Measurements from ENCODE around the gene RAI14. TPM values are rescaled to one million over a fixed set of nuclear protein-coding genes. Genes with fewer than 3 reads are reported as not detected.
"Not testable (repeated sequence)": the region's sequence is repeated elsewhere in the genome, so short reads cannot be mapped to it uniquely, and the experiment has no call there.

RAI14 gene
- total RNA-seq, 1 experiment from 2014 or later, result 23.6 TPM

- Histone ChIP-seq H3K9me3 (ENCODE audit: low read depth, low read length, poor library complexity, severe bottlenecking) (no peaks in the 10 kb centered on the region), H3K27ac (ENCODE audit: low read depth, low read length, poor library complexity, severe bottlenecking) (no peak overlapping the region), H3K4me3 (ENCODE audit: low read depth, low read length, poor library complexity, severe bottlenecking) (no peak overlapping the region), H3K36me3 (ENCODE audit: insufficient read depth, low read length, poor library complexity, severe bottlenecking) (no peaks in the 10 kb centered on the region), H3K27me3 (replicated peaks; ENCODE audit: insufficient read depth, low read depth, low read length, poor library complexity) (no peaks in the 10 kb centered on the region), H3K4me1 (ENCODE audit: insufficient read depth, low read length, poor library complexity, severe bottlenecking) (no peaks in the 10 kb centered on the region)
- TF ChIP-seq CTCF (conservative IDR thresholded peaks at IDR 0.05; ENCODE audit: low read depth, low read length) (no peak), EZH2 (IDR thresholded peaks at IDR 0.05; ENCODE audit: borderline replicate concordance, low read depth, low read length, poor library complexity, severe bottlenecking) (no peak)
- POLR2A ChIA-PET (ENCODE audit: low non-redundant PET), result no interaction called here
- CTCF ChIA-PET, result no interaction called here
- no peak for DNase-seq (ENCODE audit: low spot score)
- BruUV-seq (replicated peaks), result no TSS peak
- intact Hi-C loops (cut with micrococcal nuclease; ENCODE audit: unreplicated experiment), result no loop called here
Observed at GRCh38 chr5:34756781-34757624, 100.9 kb downstream of the RAI14 start.

GRCh38 chr5:34758514-34758913, 102.4 kb downstream of the RAI14 start:
- POLR2A ChIA-PET (ENCODE audit: low non-redundant PET), result no interaction called here
- H3K4me1 ChIP-seq (ENCODE audit: insufficient read depth, low read length, poor library complexity, severe bottlenecking), result no peaks in the 10 kb centered on the region
- no peak for DNase-seq (ENCODE audit: low spot score)
- no peak for TF ChIP-seq CTCF (conservative IDR thresholded peaks at IDR 0.05; ENCODE audit: low read depth, low read length)
- TF ChIP-seq EZH2 (IDR thresholded peaks at IDR 0.05; ENCODE audit: borderline replicate concordance, low read depth, low read length, poor library complexity, severe bottlenecking), result no peak
- H3K27me3 ChIP-seq (replicated peaks; ENCODE audit: insufficient read depth, low read depth, low read length, poor library complexity), result no peaks in the 10 kb centered on the region
- no peak overlapping the region for H3K27ac ChIP-seq (ENCODE audit: low read depth, low read length, poor library complexity, severe bottlenecking)
- CTCF ChIA-PET, result no interaction called here
- intact Hi-C loops (cut with micrococcal nuclease; ENCODE audit: unreplicated experiment), result no loop called here
- no peak overlapping the region for H3K4me3 ChIP-seq (ENCODE audit: low read depth, low read length, poor library complexity, severe bottlenecking)
- no peaks in the 10 kb centered on the region for H3K9me3 ChIP-seq (ENCODE audit: low read depth, low read length, poor library complexity, severe bottlenecking)
- no TSS peak for BruUV-seq (replicated peaks)
- H3K36me3 ChIP-seq (ENCODE audit: insufficient read depth, low read length, poor library complexity, severe bottlenecking), result no peaks in the 10 kb centered on the region

GRCh38 chr5:34759213-34759612, 103.1 kb downstream of the RAI14 start:
- BruUV-seq (replicated peaks); POLR2A ChIA-PET (ENCODE audit: low non-redundant PET); H3K27me3 ChIP-seq (replicated peaks; ENCODE audit: insufficient read depth, low read depth, low read length, poor library complexity); H3K27ac ChIP-seq (ENCODE audit: low read depth, low read length, poor library complexity, severe bottlenecking); CTCF ChIA-PET; H3K4me3 ChIP-seq (ENCODE audit: low read depth, low read length, poor library complexity, severe bottlenecking); H3K9me3 ChIP-seq (ENCODE audit: low read depth, low read length, poor library complexity, severe bottlenecking); intact Hi-C loops (cut with micrococcal nuclease; ENCODE audit: unreplicated experiment); DNase-seq (ENCODE audit: low spot score); H3K4me1 ChIP-seq (ENCODE audit: insufficient read depth, low read length, poor library complexity, severe bottlenecking); H3K36me3 ChIP-seq (ENCODE audit: insufficient read depth, low read length, poor library complexity, severe bottlenecking): not testable (repeated sequence)

GRCh38 chr5:34765662-34766061, 109.5 kb downstream of the RAI14 start:
- Histone ChIP-seq H3K36me3 (ENCODE audit: insufficient read depth, low read length, poor library complexity, severe bottlenecking) (no peaks in the 10 kb centered on the region), H3K27ac (ENCODE audit: low read depth, low read length, poor library complexity, severe bottlenecking) (no peak overlapping the region), H3K9me3 (ENCODE audit: low read depth, low read length, poor library complexity, severe bottlenecking) (no peaks in the 10 kb centered on the region), H3K4me3 (ENCODE audit: low read depth, low read length, poor library complexity, severe bottlenecking) (no peak overlapping the region), H3K4me1 (ENCODE audit: insufficient read depth, low read length, poor library complexity, severe bottlenecking) (no peaks in the 10 kb centered on the region), H3K27me3 (replicated peaks; ENCODE audit: insufficient read depth, low read depth, low read length, poor library complexity) (no peaks in the 10 kb centered on the region)
- DNase-seq (ENCODE audit: low spot score), result no peak
- TF ChIP-seq CTCF (conservative IDR thresholded peaks at IDR 0.05; ENCODE audit: low read depth, low read length) (no peak), EZH2 (IDR thresholded peaks at IDR 0.05; ENCODE audit: borderline replicate concordance, low read depth, low read length, poor library complexity, severe bottlenecking) (no peak)
- intact Hi-C loops (cut with micrococcal nuclease; ENCODE audit: unreplicated experiment), result no loop called here
- POLR2A ChIA-PET (ENCODE audit: low non-redundant PET), result no interaction called here
- no TSS peak for BruUV-seq (replicated peaks)
- CTCF ChIA-PET, result no interaction called here

Measured in A673 (cell line).